Endothelial cell (in vitro differentiated cells): ENCODE results near the gene NELFCD. TPM values are rescaled to one million over a fixed set of nuclear protein-coding genes. Genes with fewer than 3 reads are reported as not detected.

Experiments
- DNase-seq: peaks from one replicate; pipeline ENCODE4 v3.0.0; 2021; ENCODE audit warnings: low spot score
- H3K27ac Mint-ChIP-seq: one replicate; pipeline ENCODE4 v1.8.0; 2021; ENCODE audit warnings: mixed read lengths, inconsistent platforms; ENCODE audit not compliant: unreplicated experiment
- H3K27me3 Mint-ChIP-seq: one replicate; pipeline ENCODE4 v1.8.0; 2021; ENCODE audit warnings: mild to moderate bottlenecking, moderate library complexity, mixed read lengths, inconsistent platforms; ENCODE audit not compliant: unreplicated experiment
- H3K36me3 Mint-ChIP-seq: one replicate; pipeline ENCODE4 v1.8.0; 2021; ENCODE audit warnings: mild to moderate bottlenecking, low read depth, mixed read lengths, inconsistent platforms; ENCODE audit not compliant: unreplicated experiment
- H3K4me1 Mint-ChIP-seq: one replicate; pipeline ENCODE4 v1.8.0; 2021; ENCODE audit warnings: mild to moderate bottlenecking, mixed read lengths, inconsistent platforms; ENCODE audit not compliant: unreplicated experiment
- H3K4me3 Mint-ChIP-seq: one replicate; pipeline ENCODE4 v1.8.0; 2021; ENCODE audit warnings: mild to moderate bottlenecking, mixed read lengths, inconsistent platforms; ENCODE audit not compliant: unreplicated experiment
- H3K9me3 Mint-ChIP-seq: one replicate; pipeline ENCODE4 v1.8.0; 2021; ENCODE audit warnings: mixed read lengths, inconsistent platforms; ENCODE audit not compliant: unreplicated experiment
- total RNA-seq: library from RNA; stranded (reverse); fragmentation: NEBNext Ultra II Directional; extraction: Animal tissue kit (Norgen Biotek cat#: 25700); gene quantifications from one replicate; pipeline ENCODE4 v1.2.1, GENCODE V29; 2021; ENCODE audit not compliant: unreplicated experiment
- TF ChIP-seq, protein P1 (sequence below): fragments of 200-600 bp; sonication (generic); IDR thresholded peaks from one replicate; pipeline ENCODE4 v1.5.0; 2021; ENCODE audit warnings: antibody characterized with exemption; ENCODE audit not compliant: unreplicated experiment

NELFCD gene
- total RNA-seq, 1 donor from 2014 or later = 68.7 TPM

DNA sequence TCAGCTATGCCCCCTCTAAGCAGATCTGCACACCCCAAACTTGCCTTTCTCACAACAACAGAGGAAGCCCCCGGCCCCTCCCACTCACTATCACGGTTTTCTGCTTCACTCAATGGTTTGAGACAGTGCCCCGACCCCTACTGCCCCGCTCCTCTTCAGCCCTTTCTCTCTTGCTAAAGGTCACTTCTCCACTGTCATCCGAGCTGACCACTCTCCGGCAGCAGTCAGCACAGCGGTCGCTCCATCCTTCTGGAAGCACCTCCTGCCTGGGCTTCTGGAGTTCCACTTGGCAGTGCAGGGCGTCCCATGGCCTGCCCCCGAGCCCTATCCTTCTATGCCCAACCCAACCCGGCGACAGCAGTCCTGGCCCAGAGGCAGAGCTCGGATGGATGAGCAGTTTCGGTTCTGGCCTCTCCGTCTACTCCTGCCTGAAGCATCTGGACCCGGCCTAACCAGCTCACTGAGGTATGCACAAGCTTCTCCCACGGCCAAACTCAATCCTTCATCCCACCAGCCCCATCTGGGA is 21.9 kb downstream of the NELFCD start:
- TF ChIP-seq, protein P1, sequence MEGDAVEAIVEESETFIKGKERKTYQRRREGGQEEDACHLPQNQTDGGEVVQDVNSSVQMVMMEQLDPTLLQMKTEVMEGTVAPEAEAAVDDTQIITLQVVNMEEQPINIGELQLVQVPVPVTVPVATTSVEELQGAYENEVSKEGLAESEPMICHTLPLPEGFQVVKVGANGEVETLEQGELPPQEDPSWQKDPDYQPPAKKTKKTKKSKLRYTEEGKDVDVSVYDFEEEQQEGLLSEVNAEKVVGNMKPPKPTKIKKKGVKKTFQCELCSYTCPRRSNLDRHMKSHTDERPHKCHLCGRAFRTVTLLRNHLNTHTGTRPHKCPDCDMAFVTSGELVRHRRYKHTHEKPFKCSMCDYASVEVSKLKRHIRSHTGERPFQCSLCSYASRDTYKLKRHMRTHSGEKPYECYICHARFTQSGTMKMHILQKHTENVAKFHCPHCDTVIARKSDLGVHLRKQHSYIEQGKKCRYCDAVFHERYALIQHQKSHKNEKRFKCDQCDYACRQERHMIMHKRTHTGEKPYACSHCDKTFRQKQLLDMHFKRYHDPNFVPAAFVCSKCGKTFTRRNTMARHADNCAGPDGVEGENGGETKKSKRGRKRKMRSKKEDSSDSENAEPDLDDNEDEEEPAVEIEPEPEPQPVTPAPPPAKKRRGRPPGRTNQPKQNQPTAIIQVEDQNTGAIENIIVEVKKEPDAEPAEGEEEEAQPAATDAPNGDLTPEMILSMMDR = no peak
- H3K4me1 Mint-ChIP-seq = peaks cover 26% of the 10 kb centered on the region
- H3K36me3 Mint-ChIP-seq = peaks cover 27% of the 10 kb centered on the region
- no peak for DNase-seq
- H3K4me3 Mint-ChIP-seq = peak overlapping the region; percentile 66
- no peaks in the 10 kb centered on the region for H3K9me3 Mint-ChIP-seq
- peak overlapping the region; percentile 49 for H3K27ac Mint-ChIP-seq
- H3K27me3 Mint-ChIP-seq = peaks cover 8% of the 10 kb centered on the region

DNA sequence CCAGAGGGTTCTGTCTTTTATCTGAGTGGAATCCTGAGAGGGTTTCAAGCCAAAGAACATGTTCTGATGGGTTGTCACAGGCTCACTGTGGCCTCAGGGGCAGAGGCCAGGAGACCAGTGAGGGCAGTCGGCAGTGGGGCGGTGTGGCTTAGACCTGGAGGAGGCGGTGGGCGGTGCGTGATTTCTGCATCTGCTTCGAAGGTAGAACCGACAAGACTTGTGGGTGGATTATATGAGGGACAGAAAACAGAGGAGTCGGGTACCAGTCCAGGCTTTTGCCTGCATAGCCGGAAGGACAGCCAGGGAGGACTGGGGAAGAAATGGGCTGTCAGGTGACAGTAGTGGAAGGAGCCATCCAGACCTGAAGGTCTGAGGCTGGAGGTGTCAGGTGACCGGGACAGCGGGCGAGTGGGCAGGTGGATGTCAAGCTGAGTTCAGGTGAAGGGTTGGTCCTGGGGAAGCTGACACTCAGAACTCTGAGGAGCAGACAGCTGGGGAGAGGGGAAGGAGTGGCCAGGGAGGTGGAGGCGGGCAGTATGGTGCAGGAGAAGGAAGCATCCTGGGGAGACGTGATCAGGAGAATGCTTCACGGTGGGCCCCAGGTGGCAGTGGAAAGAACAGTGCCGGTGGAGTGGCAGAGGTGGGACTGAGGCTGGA is 22.9 kb downstream of the NELFCD start:
- Mint-ChIP-seq H3K4me3 (no peak overlapping the region), H3K27ac (peak overlapping the region; percentile 28), H3K4me1 (peaks cover 29% of the 10 kb centered on the region), H3K27me3 (peaks cover 8% of the 10 kb centered on the region), H3K9me3 (no peaks in the 10 kb centered on the region), H3K36me3 (peaks cover 27% of the 10 kb centered on the region)
- TF ChIP-seq, protein P1 = no peak
- no peak for DNase-seq

DNA sequence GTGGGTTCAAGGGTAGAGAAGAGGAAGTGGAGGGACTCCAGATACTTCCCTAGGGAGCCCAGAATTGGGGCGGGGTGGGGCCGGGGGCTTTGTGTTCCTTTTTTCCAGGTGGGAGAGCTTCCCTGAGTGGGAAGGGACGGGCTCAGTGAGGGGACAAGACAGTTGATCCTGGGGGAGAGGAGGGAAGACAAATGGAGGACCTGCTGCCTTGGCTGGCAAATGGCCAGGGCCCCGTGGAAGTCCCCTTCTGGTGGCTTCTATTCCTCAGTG is 23.4 kb downstream of the NELFCD start:
- Mint-ChIP-seq H3K4me1 (peaks cover 33% of the 10 kb centered on the region), H3K36me3 (peaks cover 27% of the 10 kb centered on the region), H3K9me3 (no peaks in the 10 kb centered on the region), H3K27ac (no peak overlapping the region), H3K4me3 (no peak overlapping the region), H3K27me3 (peaks cover 8% of the 10 kb centered on the region)
- TF ChIP-seq, protein P1 = no peak
- no peak for DNase-seq

DNA sequence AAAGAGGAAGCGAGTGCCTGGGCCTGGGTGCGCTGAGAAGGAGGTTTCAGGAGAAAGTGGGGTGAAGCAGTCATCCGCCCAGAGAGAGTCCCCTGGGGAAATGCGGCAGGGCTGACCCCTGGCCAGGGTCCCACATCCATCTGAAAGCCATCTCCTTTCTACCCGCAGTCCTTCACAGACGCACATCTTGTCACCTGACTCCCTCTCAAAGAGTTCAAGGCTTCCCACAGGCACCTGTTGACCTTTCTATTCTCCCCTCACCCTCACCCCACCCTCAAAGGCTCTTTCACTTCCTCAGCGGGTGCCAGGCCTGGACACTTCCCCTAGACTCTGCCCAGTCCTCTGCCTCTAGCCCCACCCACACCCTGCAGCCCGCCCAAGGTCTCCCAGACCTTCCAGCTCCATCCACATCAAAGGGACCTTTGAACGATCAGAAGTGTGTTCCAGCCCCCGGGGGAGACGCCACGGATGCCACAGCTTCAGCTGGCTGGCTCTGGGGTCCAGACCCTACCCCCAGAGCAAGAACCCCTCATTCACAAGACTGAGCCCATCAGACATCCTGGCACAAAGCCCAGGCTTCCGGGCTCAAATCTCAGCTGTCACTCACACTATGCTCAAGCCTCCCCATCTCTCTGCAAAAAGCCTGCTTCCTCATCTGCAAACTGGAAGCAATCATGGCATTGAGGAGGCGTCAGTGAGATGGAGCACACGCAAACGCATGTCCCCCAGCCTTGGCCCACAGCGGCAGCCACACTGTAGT is 23.9 kb downstream of the NELFCD start:
- Mint-ChIP-seq H3K4me1 (peaks cover 39% of the 10 kb centered on the region), H3K9me3 (no peaks in the 10 kb centered on the region), H3K27me3 (peaks cover 10% of the 10 kb centered on the region), H3K4me3 (no peak overlapping the region), H3K36me3 (peaks cover 27% of the 10 kb centered on the region), H3K27ac (no peak overlapping the region)
- TF ChIP-seq, protein P1 = no peak
- no peak for DNase-seq
